PC-9 (cell line): ENCODE data around the gene AGPAT3.

Experiments used
- EZH2 ChIP-seq: fragments of 200-600 bp; sonication (generic); IDR thresholded peaks from 2 replicates; pipeline ENCODE4 v1.8.0; 2017; ENCODE audit warnings: antibody characterized with exemption, low read depth
- TF ChIP-seq, protein P1 (sequence below): fragments of 200-600 bp; sonication (generic); conservative IDR thresholded peaks from 2 replicates; pipeline ENCODE4 v1.6.1; 2017; ENCODE audit warnings: mixed run types, antibody characterized with exemption, mild to moderate bottlenecking, moderate library complexity

DNA sequence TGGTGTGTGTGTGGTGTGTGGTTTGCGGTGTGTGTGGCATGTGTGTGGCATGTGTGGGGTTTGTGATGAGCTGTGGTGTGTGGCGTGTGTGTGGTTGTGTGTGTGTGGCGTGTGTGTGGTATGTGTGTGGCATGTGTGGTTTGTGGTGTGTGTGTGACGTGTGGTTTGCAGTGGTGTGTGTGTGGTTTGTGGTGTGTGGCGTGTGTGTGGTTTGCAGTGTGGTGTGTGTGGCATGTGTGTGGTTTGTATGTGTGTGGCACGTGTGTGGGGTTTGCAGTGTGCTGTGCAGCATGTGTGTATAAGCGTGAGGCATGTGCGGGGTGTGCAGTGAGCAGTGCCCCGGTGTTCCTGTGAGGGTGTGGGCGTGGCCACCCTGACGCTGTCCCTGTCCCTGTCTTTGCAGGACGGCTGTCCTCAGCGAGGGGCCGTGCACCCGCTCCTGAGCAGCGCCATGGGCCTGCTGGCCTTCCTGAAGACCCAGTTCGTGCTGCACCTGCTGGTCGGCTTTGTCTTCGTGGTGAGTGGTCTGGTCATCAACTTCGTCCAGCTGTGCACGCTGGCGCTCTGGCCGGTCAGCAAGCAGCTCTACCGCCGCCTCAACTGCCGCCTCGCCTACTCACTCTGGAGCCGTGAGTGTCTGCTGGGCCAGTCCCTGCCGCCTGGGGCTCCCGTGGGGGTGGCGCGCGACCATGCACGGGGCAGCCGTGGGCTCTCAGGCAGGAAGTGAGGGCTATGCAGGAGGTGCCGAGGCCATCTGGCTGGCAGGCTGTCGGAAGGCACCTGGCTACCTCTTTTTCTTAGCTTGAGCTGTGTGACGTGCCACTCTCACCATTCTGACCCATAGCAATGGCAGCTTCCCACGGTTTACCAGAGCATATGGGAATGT lies 94.5 kb downstream of the AGPAT3 start:
- TF ChIP-seq, protein P1, sequence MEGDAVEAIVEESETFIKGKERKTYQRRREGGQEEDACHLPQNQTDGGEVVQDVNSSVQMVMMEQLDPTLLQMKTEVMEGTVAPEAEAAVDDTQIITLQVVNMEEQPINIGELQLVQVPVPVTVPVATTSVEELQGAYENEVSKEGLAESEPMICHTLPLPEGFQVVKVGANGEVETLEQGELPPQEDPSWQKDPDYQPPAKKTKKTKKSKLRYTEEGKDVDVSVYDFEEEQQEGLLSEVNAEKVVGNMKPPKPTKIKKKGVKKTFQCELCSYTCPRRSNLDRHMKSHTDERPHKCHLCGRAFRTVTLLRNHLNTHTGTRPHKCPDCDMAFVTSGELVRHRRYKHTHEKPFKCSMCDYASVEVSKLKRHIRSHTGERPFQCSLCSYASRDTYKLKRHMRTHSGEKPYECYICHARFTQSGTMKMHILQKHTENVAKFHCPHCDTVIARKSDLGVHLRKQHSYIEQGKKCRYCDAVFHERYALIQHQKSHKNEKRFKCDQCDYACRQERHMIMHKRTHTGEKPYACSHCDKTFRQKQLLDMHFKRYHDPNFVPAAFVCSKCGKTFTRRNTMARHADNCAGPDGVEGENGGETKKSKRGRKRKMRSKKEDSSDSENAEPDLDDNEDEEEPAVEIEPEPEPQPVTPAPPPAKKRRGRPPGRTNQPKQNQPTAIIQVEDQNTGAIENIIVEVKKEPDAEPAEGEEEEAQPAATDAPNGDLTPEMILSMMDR: no peak
- no peak for TF ChIP-seq EZH2
